Ovary (tissue), 3 donors: ENCODE measurements around the gene NCOA1.

Source experiments
- CTCF ChIP-seq, 3 donors: fragments of 450-650 bp in 2 of 3; fragments of 200-600 bp in 1 of 3; IDR thresholded peaks; one replicate each; pipeline versions ENCODE4 v1.5.1 to v1.8.0; 2016 to 2022; ENCODE audit warnings: antibody characterized with exemption in 3 of 3, mild to moderate bottlenecking in 1 of 3
- POLR2A ChIP-seq: fragments of 450-650 bp; IDR thresholded peaks from one replicate; pipeline ENCODE4 v1.6.1; 2017; ENCODE audit warnings: antibody characterized with exemption, mild to moderate bottlenecking, moderate library complexity
- donor health status: DM: no; HTN: no; CAD: no.

DNA sequence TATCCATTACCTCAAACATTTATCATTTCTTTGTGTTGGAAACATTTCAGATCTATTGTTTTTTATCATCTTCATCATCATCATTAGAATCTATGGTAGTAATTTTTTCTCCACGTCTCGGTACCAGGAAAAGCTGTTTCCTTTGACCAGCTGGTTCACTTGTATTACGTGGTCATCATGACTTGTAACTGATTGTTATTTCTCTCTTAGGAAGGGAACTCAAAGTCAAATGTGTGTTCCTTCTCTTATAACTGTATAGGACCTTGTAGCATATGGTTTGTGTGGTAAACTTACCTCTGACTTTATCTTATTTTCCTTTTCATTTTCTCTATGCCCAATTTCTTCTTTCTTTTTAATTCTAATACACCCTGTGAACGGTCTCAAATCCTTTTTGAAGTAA, 16.5 kb downstream of the NCOA1 start:
- TF ChIP-seq CTCF (IDR thresholded peaks at IDR 0.05): no peak
- no peak for TF ChIP-seq POLR2A
